AG04450 (cell line): Measurements from ENCODE around the gene PRTG. TPM values are rescaled to one million over a fixed set of nuclear protein-coding genes. Genes with fewer than 3 reads are reported as not detected.

ENCODE experiments used
- CTCF ChIA-PET: fragments of 300-600, 350-600 bp; formaldehyde crosslinking; extraction: SDS; loops from one replicate; lab custom pipeline; 2022; ENCODE audit warnings: antibody characterized with exemption, inconsistent platforms; lab: Charles Lee
- POLR2A ChIA-PET: fragments of 350-600 bp; formaldehyde crosslinking; extraction: SDS; loops from one replicate; lab custom pipeline; 2021; ENCODE audit warnings: antibody characterized with exemption, inconsistent platforms; lab: Yijun Ruan, JAX
- DNase-seq: peaks from one replicate; pipeline ENCODE4 v3.0.0-alpha.2; 2011; ENCODE audit warnings: low read depth, low spot score
- H3K27ac ChIP-seq: one replicate; pipeline ENCODE4 v1.5.1; 2012; ENCODE audit warnings: low read depth, low read length, control low read depth
- H3K27me3 ChIP-seq: one replicate; pipeline ENCODE4 v1.6.0; 2012; ENCODE audit warnings: low read length; ENCODE audit not compliant: control insufficient read depth, insufficient read depth
- H3K4me3 ChIP-seq: 2 replicates; pipeline ENCODE4 v1.5.1; 2011; ENCODE audit warnings: mild to moderate bottlenecking, low read depth, low read length, control low read depth
- H3K9me3 ChIP-seq: 2 replicates; pipeline ENCODE4 v1.5.1; 2012; ENCODE audit warnings: low read length; ENCODE audit not compliant: control insufficient read depth, insufficient read depth
- polyA plus RNA-seq: library from polyadenylated mRNA; depleted of rRNA; stranded (reverse); fragments of >200 nt; gene quantifications from 2 replicates; pipeline ENCODE4 v1.2.3, GENCODE V29; 2011
- TF ChIP-seq, protein P1 (sequence below): IDR thresholded peaks from 2 replicates; pipeline ENCODE4 v1.5.1; 2011; ENCODE audit warnings: low read depth, low read length, control low read depth, inconsistent platforms

The PRTG gene
- polyA plus RNA-seq, 1 experiment, result 1.2 TPM

DNA sequence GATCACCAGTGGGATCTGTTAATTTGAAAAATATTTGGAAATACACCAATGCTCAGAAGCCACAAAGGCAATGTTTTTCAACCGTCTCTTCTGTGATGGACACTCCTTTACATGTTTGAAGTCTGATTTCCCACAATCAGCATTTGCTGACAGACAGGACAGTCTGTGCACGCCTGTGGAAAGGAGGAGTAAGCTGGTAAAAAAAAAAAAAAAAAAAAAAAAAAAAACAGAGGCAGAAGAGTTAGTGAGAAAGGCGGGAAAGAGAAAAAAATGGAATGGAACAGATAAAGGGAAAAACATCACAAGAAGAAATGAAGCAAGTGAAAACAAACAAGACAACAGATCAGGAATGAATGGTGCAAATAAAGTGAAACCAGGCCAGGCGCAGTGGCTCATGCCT lies 35.0 kb downstream of the PRTG start:
- Histone ChIP-seq H3K4me3 (no peak overlapping the region), H3K9me3 (no peaks in the 10 kb centered on the region), H3K27ac (no peak overlapping the region), H3K27me3 (no peaks in the 10 kb centered on the region)
- POLR2A ChIA-PET, result no interaction called here
- TF ChIP-seq, protein P1, sequence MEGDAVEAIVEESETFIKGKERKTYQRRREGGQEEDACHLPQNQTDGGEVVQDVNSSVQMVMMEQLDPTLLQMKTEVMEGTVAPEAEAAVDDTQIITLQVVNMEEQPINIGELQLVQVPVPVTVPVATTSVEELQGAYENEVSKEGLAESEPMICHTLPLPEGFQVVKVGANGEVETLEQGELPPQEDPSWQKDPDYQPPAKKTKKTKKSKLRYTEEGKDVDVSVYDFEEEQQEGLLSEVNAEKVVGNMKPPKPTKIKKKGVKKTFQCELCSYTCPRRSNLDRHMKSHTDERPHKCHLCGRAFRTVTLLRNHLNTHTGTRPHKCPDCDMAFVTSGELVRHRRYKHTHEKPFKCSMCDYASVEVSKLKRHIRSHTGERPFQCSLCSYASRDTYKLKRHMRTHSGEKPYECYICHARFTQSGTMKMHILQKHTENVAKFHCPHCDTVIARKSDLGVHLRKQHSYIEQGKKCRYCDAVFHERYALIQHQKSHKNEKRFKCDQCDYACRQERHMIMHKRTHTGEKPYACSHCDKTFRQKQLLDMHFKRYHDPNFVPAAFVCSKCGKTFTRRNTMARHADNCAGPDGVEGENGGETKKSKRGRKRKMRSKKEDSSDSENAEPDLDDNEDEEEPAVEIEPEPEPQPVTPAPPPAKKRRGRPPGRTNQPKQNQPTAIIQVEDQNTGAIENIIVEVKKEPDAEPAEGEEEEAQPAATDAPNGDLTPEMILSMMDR, result no peak
- CTCF ChIA-PET, result no interaction called here
- DNase-seq, result no peak

DNA sequence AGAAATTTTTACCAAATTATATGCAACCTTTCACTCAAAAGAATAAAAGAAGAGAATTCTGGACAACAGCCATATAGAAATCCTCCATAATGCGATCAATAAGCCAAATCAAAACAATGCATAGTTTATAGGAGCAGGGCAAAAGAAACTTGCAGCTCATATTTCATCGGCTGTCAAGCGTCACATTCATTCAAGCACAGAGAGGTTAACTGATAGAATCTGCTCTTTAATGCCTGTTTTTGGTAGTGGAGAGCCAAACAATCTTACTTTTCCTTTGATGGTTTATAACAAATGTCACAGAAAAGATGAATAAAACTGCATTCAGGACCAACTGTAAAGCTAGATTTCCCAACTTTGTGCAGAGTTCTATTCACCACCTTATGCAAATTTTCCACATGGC lies 35.4 kb downstream of the PRTG start:
- no peaks in the 10 kb centered on the region for H3K9me3 ChIP-seq
- ChIA-PET POLR2A (no interaction called here), CTCF (no interaction called here)
- no peak for DNase-seq
- TF ChIP-seq, protein P1, result no peak
- H3K4me3 ChIP-seq, result no peak overlapping the region
- no peaks in the 10 kb centered on the region for H3K27me3 ChIP-seq
- H3K27ac ChIP-seq, result no peak overlapping the region

DNA sequence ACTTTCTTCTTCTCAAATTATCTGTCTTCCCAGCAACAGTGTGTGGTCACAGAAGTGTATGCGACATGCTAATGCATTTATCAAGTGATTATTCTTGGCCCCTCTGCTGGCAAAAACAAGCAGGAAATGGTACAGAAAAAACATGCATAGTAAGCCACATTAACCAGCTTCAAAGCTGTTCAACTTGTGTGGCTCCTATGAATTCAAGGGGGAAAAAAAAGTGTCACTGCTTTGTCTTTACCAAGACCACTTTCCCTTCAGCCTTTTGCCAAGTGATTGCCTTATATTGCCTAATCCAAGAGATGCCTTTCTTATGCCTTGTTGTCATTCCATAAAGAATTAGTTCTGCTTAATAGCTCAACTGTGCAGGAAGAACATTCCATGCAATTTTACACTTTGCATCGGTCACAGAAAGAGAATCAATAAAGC lies 39.1 kb downstream of the PRTG start:
- TF ChIP-seq, protein P1, result no peak
- Histone ChIP-seq H3K4me3 (no peak overlapping the region), H3K9me3 (no peaks in the 10 kb centered on the region), H3K27ac (no peak overlapping the region), H3K27me3 (no peaks in the 10 kb centered on the region)
- no peak for DNase-seq
- ChIA-PET CTCF (no interaction called here), POLR2A (interaction anchor here (0.6 kb wide), 1 partner anchor 58 kb away, joined by 8 read pairs; no protein-coding TSS in a partner anchor)

DNA sequence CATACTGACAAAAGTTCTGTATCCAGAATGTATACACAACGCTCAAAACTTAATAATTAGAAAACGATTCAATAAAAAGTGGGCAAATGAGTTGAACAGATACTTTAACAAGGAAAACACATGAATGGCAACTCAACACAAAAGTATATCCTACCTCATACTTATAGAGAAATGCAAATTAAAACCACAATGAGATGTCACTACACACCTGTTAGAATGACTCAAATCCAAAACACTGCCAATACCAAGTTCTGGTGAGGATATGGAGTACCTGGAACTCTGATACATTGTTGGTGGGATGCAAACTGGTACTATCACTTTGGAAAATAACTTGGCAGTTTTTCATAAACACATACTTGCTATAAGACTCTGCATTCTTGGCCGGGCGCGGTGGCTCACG lies 42.1 kb downstream of the PRTG start:
- DNase-seq, result no peak
- no peak overlapping the region for H3K27ac ChIP-seq
- ChIA-PET POLR2A (no interaction called here), CTCF (no interaction called here)
- H3K9me3 ChIP-seq, result no peaks in the 10 kb centered on the region
- TF ChIP-seq, protein P1, result no peak
- H3K27me3 ChIP-seq, result peaks cover 6% of the 10 kb centered on the region
- H3K4me3 ChIP-seq, result no peak overlapping the region

DNA sequence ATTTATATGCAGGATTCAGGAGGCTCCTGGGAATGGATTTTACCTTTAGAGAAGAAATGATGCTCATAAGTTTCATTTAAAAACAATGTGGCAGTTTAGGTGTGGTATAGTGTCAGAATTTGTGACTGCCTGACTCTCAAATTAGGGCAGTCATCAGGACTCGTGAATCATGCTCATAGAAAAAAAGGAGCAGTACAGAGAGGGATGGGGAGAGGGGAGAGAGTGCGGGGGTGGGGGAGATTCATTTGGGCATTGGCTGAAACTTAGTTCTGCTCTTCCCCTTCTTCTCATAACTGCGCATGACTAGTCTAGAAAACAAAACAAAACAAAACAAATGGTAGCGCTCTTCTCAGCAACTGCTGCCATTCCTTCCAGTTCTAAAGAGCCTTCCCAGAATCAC lies 44.3 kb downstream of the PRTG start:
- Histone ChIP-seq H3K4me3 (no peak overlapping the region), H3K9me3 (no peaks in the 10 kb centered on the region), H3K27me3 (peaks cover 6% of the 10 kb centered on the region), H3K27ac (no peak overlapping the region)
- no peak for DNase-seq
- CTCF ChIA-PET, result interaction anchor here (0.6 kb wide), 1 partner anchor 102 kb away, joined by 3 read pairs; no protein-coding TSS in a partner anchor
- POLR2A ChIA-PET, result no interaction called here
- TF ChIP-seq, protein P1, result no peak
